Loucy (cell line): ENCODE results near the gene CNOT11.
"Not testable (repeated sequence)": the region's sequence is repeated elsewhere in the genome, so short reads cannot be mapped to it uniquely, and the experiment has no call there.

Experiments
- H2AFZ ChIP-seq: fragments of 200-600 bp; sonication (generic); 2 replicates; pipeline ENCODE4 v1.6.0; 2016; ENCODE audit warnings: antibody characterized with exemption, mild to moderate bottlenecking, low read length, moderate library complexity
- H3F3A ChIP-seq: fragments of 200-600 bp; 2 replicates; pipeline ENCODE4 v1.6.0; 2016; ENCODE audit warnings: antibody characterized with exemption, low read depth, mild to moderate bottlenecking
- H3K27me3 ChIP-seq: fragments of 200-600 bp; sonication (generic); 2 replicates; pipeline ENCODE4 v1.6.1; 2014; ENCODE audit warnings: low read length, mild to moderate bottlenecking; ENCODE audit not compliant: insufficient read depth, poor library complexity, severe bottlenecking
- H3K36me3 ChIP-seq: fragments of 200-600 bp; sonication (generic); 2 replicates; pipeline ENCODE4 v1.6.1; 2016; ENCODE audit warnings: low read length; ENCODE audit not compliant: insufficient read depth
- H3K4me1 ChIP-seq: fragments of 200-600 bp; sonication (generic); 2 replicates; pipeline ENCODE4 v1.5.1; 2014; ENCODE audit warnings: low read length, mild to moderate bottlenecking; ENCODE audit not compliant: insufficient read depth, poor library complexity, severe bottlenecking
- H3K4me2 ChIP-seq: fragments of 200-600 bp; sonication (generic); 2 replicates; pipeline ENCODE4 v1.6.0; 2014; ENCODE audit warnings: antibody characterized with exemption, low read length, low read depth, mild to moderate bottlenecking; ENCODE audit not compliant: poor library complexity, severe bottlenecking
- H3K4me3 ChIP-seq: fragments of 200-600 bp; sonication (generic); 2 replicates; pipeline ENCODE4 v1.5.1; 2014; ENCODE audit warnings: low read length, mild to moderate bottlenecking, mixed read lengths; ENCODE audit not compliant: poor library complexity, severe bottlenecking
- H3K79me2 ChIP-seq: fragments of 200-600 bp; sonication (generic); 2 replicates; pipeline ENCODE4 v1.6.1; 2014; ENCODE audit warnings: low read length; ENCODE audit not compliant: insufficient read depth
- H3K9ac ChIP-seq: fragments of 200-600 bp; sonication (generic); 2 replicates; pipeline ENCODE4 v1.6.0; 2014; ENCODE audit warnings: mild to moderate bottlenecking, low read depth, low read length, moderate library complexity; ENCODE audit not compliant: poor library complexity, severe bottlenecking
- H3K9me2 ChIP-seq: fragments of 200-600 bp; sonication (generic); replicated peaks from 2 replicates; pipeline ENCODE4 v1.6.1; 2016; ENCODE audit warnings: low read depth, low read length, mixed read lengths
- H3K9me3 ChIP-seq: fragments of 200-600 bp; sonication (generic); 2 replicates; pipeline ENCODE4 v1.6.1; 2014; ENCODE audit warnings: mild to moderate bottlenecking, antibody characterized with exemption, low read length, low read depth; ENCODE audit not compliant: insufficient read depth
- H4K20me1 ChIP-seq: fragments of 200-600 bp; sonication (generic); 2 replicates; pipeline ENCODE4 v1.6.0; 2014; ENCODE audit warnings: antibody characterized with exemption, low read length, mild to moderate bottlenecking; ENCODE audit not compliant: insufficient read depth, poor library complexity, severe bottlenecking
- CTCF ChIP-seq: fragments of 200-600 bp; sonication (generic); conservative IDR thresholded peaks from 2 replicates; pipeline ENCODE4 v1.5.1; 2014; ENCODE audit warnings: mild to moderate bottlenecking, antibody characterized with exemption, low read length
- EZH2phosphoT487 ChIP-seq: fragments of 200-600 bp; IDR thresholded peaks from 2 replicates; pipeline ENCODE4 v1.6.1; 2018; ENCODE audit warnings: antibody characterized with exemption, mild to moderate bottlenecking, moderate library complexity, borderline replicate concordance

The CNOT11 gene

GRCh38 chr2:101232770-101233169 is 19.9 kb upstream of the CNOT11 start:
- H3K4me1 ChIP-seq: no peaks in the 10 kb centered on the region
- H3K79me2 ChIP-seq: no peaks in the 10 kb centered on the region
- H4K20me1 ChIP-seq: no peaks in the 10 kb centered on the region
- H3F3A ChIP-seq: no peaks in the 10 kb centered on the region
- H2AFZ ChIP-seq: no peak overlapping the region
- no peak overlapping the region for H3K4me2 ChIP-seq
- H3K27me3 ChIP-seq: no peaks in the 10 kb centered on the region
- H3K4me3 ChIP-seq: no peak overlapping the region
- H3K9me3 ChIP-seq: peaks cover 6% of the 10 kb centered on the region; the same call in 1 of the 2 replicates
- no peaks in the 10 kb centered on the region for H3K9me2 ChIP-seq
- H3K36me3 ChIP-seq: no peaks in the 10 kb centered on the region
- no peak for TF ChIP-seq EZH2phosphoT487
- TF ChIP-seq CTCF: no peak
- no peak overlapping the region for H3K9ac ChIP-seq

- TF ChIP-seq EZH2phosphoT487 (no peak), CTCF (no peak)
- no peaks in the 10 kb centered on the region for H3K36me3 ChIP-seq
- no peaks in the 10 kb centered on the region for H4K20me1 ChIP-seq
- no peak overlapping the region for H3K4me2 ChIP-seq
- no peaks in the 10 kb centered on the region for H3K9me2 ChIP-seq
- H3K27me3 ChIP-seq: no peaks in the 10 kb centered on the region
- H3K4me1 ChIP-seq: no peaks in the 10 kb centered on the region
- peaks cover 6% of the 10 kb centered on the region; the same call in 1 of the 2 replicates for H3K9me3 ChIP-seq
- no peak overlapping the region for H3K4me3 ChIP-seq
- no peaks in the 10 kb centered on the region for H3K79me2 ChIP-seq
- H2AFZ ChIP-seq: no peak overlapping the region
- H3K9ac ChIP-seq: no peak overlapping the region
- H3F3A ChIP-seq: no peaks in the 10 kb centered on the region
Observed at GRCh38 chr2:101234169-101234938, 18.3 kb upstream of the CNOT11 start.

- H3K9ac ChIP-seq, H3K36me3 ChIP-seq, H3K27me3 ChIP-seq, H4K20me1 ChIP-seq, H3K9me2 ChIP-seq, H3K4me3 ChIP-seq, H3F3A ChIP-seq, H3K4me2 ChIP-seq, H3K4me1 ChIP-seq, H3K9me3 ChIP-seq, H2AFZ ChIP-seq, H3K79me2 ChIP-seq: not testable (repeated sequence)
Observed at GRCh38 chr2:101235956-101236355, 16.7 kb upstream of the CNOT11 start.

- not testable (repeated sequence) for H3K9ac ChIP-seq, H3K9me2 ChIP-seq, H3K79me2 ChIP-seq, H4K20me1 ChIP-seq, H2AFZ ChIP-seq, H3K4me1 ChIP-seq, H3K27me3 ChIP-seq, H3K36me3 ChIP-seq, H3K4me2 ChIP-seq, H3K9me3 ChIP-seq, H3F3A ChIP-seq, H3K4me3 ChIP-seq
Observed at GRCh38 chr2:101237944-101238343, 14.7 kb upstream of the CNOT11 start.
